SK-N-SH (cell line): ENCODE data around the gene NYAP1. TPM values are rescaled to one million over a fixed set of nuclear protein-coding genes. Genes with fewer than 3 reads are reported as not detected.
"Not testable (repeated sequence)": the region's sequence is repeated elsewhere in the genome, so short reads cannot be mapped to it uniquely, and the experiment has no call there.

Experiments used
- CTCF ChIA-PET: fragments of 300-600, 350-600 bp; formaldehyde crosslinking; extraction: SDS; loops from one replicate; lab custom pipeline; 2021; lab: Yijun Ruan, JAX
- POLR2A ChIA-PET: fragments of 350-600 bp; sonication (Branson Sonifier 250); formaldehyde crosslinking; extraction: SDS; loops from one replicate; lab custom pipeline; 2020; ENCODE audit warnings: antibody characterized with exemption, inconsistent platforms; lab: Yijun Ruan, JAX
- DNase-seq: peaks from one replicate; pipeline ENCODE4 v3.0.0; 2012
- H2AFZ ChIP-seq: fragments of 200-600 bp; sonication (generic); 2 replicates; pipeline ENCODE4 v1.8.1; 2016; ENCODE audit warnings: antibody characterized with exemption, mild to moderate bottlenecking, low read depth
- H3F3A ChIP-seq: fragments of 200-600 bp; sonication (generic); replicated peaks from 2 replicates; pipeline ENCODE3; 2016; ENCODE audit warnings: antibody characterized with exemption, mild to moderate bottlenecking; ENCODE audit not compliant: insufficient read depth
- H3K27ac ChIP-seq, 2 experiments: fragments of 200-500 bp in 1 of 2; fragments of 200-600 bp in 1 of 2; sonication (Bioruptor generic) in 1 of 2; sonication (generic), shearing (Covaris generic) in 1 of 2; 2 replicates each; pipeline versions ENCODE4 v1.5.1 to v1.6.1; 2014 to 2016; ENCODE audit warnings: low read depth in 2 of 2, inconsistent platforms in 1 of 2, low read length in 1 of 2, mild to moderate bottlenecking in 1 of 2, mixed read lengths in 1 of 2
- H3K27me3 ChIP-seq: fragments of 200-600 bp; sonication (generic), shearing (Covaris generic); 2 replicates; pipeline ENCODE4 v1.6.1; 2016; ENCODE audit warnings: mixed run types; ENCODE audit not compliant: insufficient read depth
- H3K36me3 ChIP-seq, 2 experiments: fragments of 200-500 bp in 1 of 2; fragments of 200-600 bp in 1 of 2; sonication (Bioruptor generic) in 1 of 2; sonication (generic) in 1 of 2; replicated peaks in 1 of 2; 2 replicates each; pipeline versions ENCODE3 to v1.5.1; 2014 to 2016; ENCODE audit warnings: low read length in 1 of 2, mild to moderate bottlenecking in 1 of 2; ENCODE audit not compliant: insufficient read depth in 2 of 2, control insufficient read depth in 1 of 2
- H3K4me1 ChIP-seq, 2 experiments: fragments of 200-500 bp in 1 of 2; fragments of 200-600 bp in 1 of 2; sonication (Bioruptor generic) in 1 of 2; sonication (generic), shearing (Covaris generic) in 1 of 2; 2 replicates each; pipeline versions ENCODE4 v1.5.1 to v1.6.1; 2014 to 2016; ENCODE audit warnings: low read depth in 1 of 2, low read length in 1 of 2, mixed run types in 1 of 2; ENCODE audit not compliant: insufficient read depth in 2 of 2, control insufficient read depth in 1 of 2
- H3K4me2 ChIP-seq: fragments of 200-600 bp; sonication (generic), shearing (Covaris generic); 2 replicates; pipeline ENCODE4 v1.6.1; 2017; ENCODE audit warnings: mixed run types
- H3K4me3 ChIP-seq, 2 experiments: fragments of 200-500 bp in 1 of 2; fragments of 200-600 bp in 1 of 2; sonication (Bioruptor generic) in 1 of 2; sonication (generic), shearing (Covaris generic) in 1 of 2; 2 replicates each; pipeline versions ENCODE4 v1.5.1 to v1.8.1; 2014 to 2016; ENCODE audit warnings: low read depth in 2 of 2, inconsistent platforms in 1 of 2, low read length in 1 of 2, mild to moderate bottlenecking in 1 of 2, mixed read lengths in 1 of 2, moderate library complexity in 1 of 2
- H3K79me2 ChIP-seq: fragments of 200-600 bp; sonication (generic); 2 replicates; pipeline ENCODE4 v1.8.1; 2017; ENCODE audit warnings: mild to moderate bottlenecking; ENCODE audit not compliant: insufficient read depth
- H3K9ac ChIP-seq: fragments of 200-600 bp; sonication (generic); 2 replicates; pipeline ENCODE4 v1.6.1; 2017; ENCODE audit warnings: mixed run types
- H3K9me2 ChIP-seq: fragments of 200-600 bp; sonication (generic); 2 replicates; pipeline ENCODE4 v1.6.1; 2017; ENCODE audit warnings: mixed run types
- H3K9me3 ChIP-seq: fragments of 200-600 bp; sonication (generic); 2 replicates; pipeline ENCODE4 v1.6.1; 2017; ENCODE audit warnings: mixed run types, mild to moderate bottlenecking, moderate library complexity
- H4K20me1 ChIP-seq: fragments of 200-600 bp; sonication (generic); 2 replicates; pipeline ENCODE4 v1.6.1; 2017; ENCODE audit warnings: mild to moderate bottlenecking, mixed run types; ENCODE audit not compliant: insufficient read depth
- EP300 ChIP-seq, 2 experiments: IDR thresholded peaks; 2 replicates each; pipeline versions ENCODE4 v1.4.0 to v1.6.1; 2012; ENCODE audit warnings: borderline replicate concordance in 1 of 2, low read depth in 1 of 2, low read length in 1 of 2
- JUND ChIP-seq: IDR thresholded peaks from 2 replicates; pipeline ENCODE4 v1.4.0; 2012
- TCF12 ChIP-seq: IDR thresholded peaks from 2 replicates; pipeline ENCODE4 v1.4.0; 2012
- WGBS: methylation state at CpG from one replicate; pipeline ENCODE4 v1.1.6; 2017; ENCODE audit warnings: low lambda C conversion rate; 5-methylcytosine and 5-hydroxymethylcytosine counted together
- polyA plus RNA-seq, 3 experiments: library from polyadenylated mRNA; depleted of rRNA; stranded (reverse); fragments of >200 nt; gene quantifications; 2 replicates each; pipeline ENCODE4 v1.2.3, GENCODE V29; 2012
- TF ChIP-seq, protein P1 (sequence below): fragments of 150-350 bp; IDR thresholded peaks from 2 replicates; pipeline ENCODE4 v1.6.1; 2017; ENCODE audit warnings: antibody characterized with exemption, low read length, low read depth, borderline replicate concordance
- TF ChIP-seq, protein P2 (sequence below): fragments of 150-350 bp; IDR thresholded peaks from 2 replicates; pipeline ENCODE4 v1.6.1; 2016; ENCODE audit warnings: mild to moderate bottlenecking, low read depth, low read length

The NYAP1 gene
- polyA plus RNA-seq, 1 of the 3 experiments (the other 2 are of a cell fraction) = 6.0 TPM

DNA sequence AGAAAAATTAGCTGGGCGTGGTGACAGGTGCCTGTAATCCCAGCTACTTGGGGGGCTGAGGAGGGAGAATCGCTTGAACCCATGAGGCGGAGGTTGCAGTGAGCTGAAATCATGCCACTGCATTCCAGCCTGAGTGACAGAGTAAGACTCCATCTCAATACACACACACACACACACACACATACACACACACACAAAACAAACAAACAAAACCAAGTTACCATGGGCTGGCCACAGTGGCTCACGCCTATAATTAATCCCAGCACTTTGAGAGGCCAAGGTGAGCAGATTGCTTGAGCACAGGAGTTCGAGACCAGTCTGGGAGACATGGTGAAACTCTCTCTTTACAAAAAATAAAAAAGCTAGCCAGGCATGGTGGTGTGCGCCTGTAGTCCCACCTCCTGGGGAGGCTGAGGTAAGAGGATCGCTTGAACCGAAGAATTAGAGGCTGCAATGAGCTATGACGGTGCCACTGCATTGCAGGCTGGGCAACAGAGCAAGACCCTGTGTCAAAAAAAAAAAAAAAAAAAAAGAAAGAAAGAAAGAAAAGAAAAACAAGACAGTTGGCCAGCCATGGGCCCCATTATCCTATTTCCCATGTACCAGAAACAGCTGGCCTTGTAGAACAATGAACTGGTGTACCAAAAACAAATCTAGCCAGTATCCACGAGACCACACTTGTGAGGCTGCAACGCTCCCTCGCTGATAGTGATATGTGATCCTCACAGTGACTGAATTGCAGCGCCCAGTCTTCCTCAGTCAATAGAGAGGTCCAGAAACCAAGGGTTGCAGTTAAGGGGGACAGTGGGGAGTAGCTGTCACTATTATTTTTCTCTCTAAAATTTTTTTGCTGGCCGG is 48.7 kb downstream of the NYAP1 start:
- H3K9me2 ChIP-seq = no peaks in the 10 kb centered on the region
- no peak overlapping the region for H2AFZ ChIP-seq
- no peaks in the 10 kb centered on the region for H3F3A ChIP-seq
- H3K4me3 ChIP-seq = no peak overlapping the region
- no peaks in the 10 kb centered on the region for H3K9me3 ChIP-seq
- H3K79me2 ChIP-seq = no peaks in the 10 kb centered on the region
- H4K20me1 ChIP-seq = no peaks in the 10 kb centered on the region
- H3K4me2 ChIP-seq = no peak overlapping the region
- no peaks in the 10 kb centered on the region for H3K36me3 ChIP-seq
- TF ChIP-seq, protein P1, sequence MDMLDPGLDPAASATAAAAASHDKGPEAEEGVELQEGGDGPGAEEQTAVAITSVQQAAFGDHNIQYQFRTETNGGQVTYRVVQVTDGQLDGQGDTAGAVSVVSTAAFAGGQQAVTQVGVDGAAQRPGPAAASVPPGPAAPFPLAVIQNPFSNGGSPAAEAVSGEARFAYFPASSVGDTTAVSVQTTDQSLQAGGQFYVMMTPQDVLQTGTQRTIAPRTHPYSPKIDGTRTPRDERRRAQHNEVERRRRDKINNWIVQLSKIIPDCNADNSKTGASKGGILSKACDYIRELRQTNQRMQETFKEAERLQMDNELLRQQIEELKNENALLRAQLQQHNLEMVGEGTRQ = no peak
- TF ChIP-seq TCF12 = no peak
- no peak for TF ChIP-seq EP300 (IDR thresholded peaks at IDR 0.05; ENCODE audit: borderline replicate concordance in 1 of 2, low read depth in 1 of 2, low read length in 1 of 2)
- no peak for TF ChIP-seq JUND
- TF ChIP-seq, protein P2, sequence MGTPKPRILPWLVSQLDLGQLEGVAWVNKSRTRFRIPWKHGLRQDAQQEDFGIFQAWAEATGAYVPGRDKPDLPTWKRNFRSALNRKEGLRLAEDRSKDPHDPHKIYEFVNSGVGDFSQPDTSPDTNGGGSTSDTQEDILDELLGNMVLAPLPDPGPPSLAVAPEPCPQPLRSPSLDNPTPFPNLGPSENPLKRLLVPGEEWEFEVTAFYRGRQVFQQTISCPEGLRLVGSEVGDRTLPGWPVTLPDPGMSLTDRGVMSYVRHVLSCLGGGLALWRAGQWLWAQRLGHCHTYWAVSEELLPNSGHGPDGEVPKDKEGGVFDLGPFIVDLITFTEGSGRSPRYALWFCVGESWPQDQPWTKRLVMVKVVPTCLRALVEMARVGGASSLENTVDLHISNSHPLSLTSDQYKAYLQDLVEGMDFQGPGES = no peak
- no peak for DNase-seq
- WGBS = 85% methylated on average over 14 of the region's 14 CpGs
- ChIA-PET POLR2A (interaction anchor here (1.1 kb wide), 1 partner anchor 42 kb away, joined by 3 read pairs; no protein-coding TSS in a partner anchor), CTCF (interaction anchor here (1.1 to 19.1 kb wide), 5 partner anchors 13 to 66 kb away, joined by 3 to 353 read pairs (median 4); no protein-coding TSS in a partner anchor)
- H3K4me1 ChIP-seq = no peaks in the 10 kb centered on the region
- H3K9ac ChIP-seq = no peak overlapping the region
- no peaks in the 10 kb centered on the region for H3K27me3 ChIP-seq
- no peak overlapping the region for H3K27ac ChIP-seq

DNA sequence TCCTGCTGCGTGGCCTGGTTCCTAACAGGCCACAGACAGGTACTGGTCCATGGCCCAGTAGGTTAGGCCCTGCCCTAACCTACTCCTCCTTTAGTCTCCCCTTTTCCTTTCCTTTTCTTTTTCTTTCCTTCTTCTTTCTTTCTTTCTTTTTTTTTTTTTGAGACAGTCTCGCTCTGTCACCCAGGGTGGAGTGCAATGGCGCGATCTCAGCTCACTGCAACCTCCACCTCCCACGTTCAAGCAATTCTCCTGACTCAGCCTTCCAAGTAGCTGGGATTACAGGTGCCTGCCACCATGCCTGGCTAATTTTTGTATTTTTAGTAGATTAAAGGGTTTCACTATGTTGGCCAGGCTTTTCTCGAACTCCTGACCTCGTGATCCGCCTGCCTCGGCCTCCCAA is 52.3 kb downstream of the NYAP1 start:
- H3K36me3 ChIP-seq, H3K4me3 ChIP-seq, H3F3A ChIP-seq, H3K27ac ChIP-seq, H2AFZ ChIP-seq, H3K27me3 ChIP-seq, H4K20me1 ChIP-seq, H3K79me2 ChIP-seq, H3K9ac ChIP-seq, H3K9me2 ChIP-seq, H3K4me2 ChIP-seq, POLR2A ChIA-PET, H3K9me3 ChIP-seq, DNase-seq: not testable (repeated sequence)
- WGBS = 83% methylated on average over 9 of the region's 9 CpGs
- CTCF ChIA-PET = interaction anchor here (0.8 to 19.1 kb wide), 5 partner anchors 10 to 170 kb away, joined by 3 to 353 read pairs (median 5); partner anchors contain the start of gene POP7
- H3K4me1 ChIP-seq = peaks cover 0 to 11% of the 10 kb centered on the region in 2 experiments; a peak in 2 of 4 replicates

DNA sequence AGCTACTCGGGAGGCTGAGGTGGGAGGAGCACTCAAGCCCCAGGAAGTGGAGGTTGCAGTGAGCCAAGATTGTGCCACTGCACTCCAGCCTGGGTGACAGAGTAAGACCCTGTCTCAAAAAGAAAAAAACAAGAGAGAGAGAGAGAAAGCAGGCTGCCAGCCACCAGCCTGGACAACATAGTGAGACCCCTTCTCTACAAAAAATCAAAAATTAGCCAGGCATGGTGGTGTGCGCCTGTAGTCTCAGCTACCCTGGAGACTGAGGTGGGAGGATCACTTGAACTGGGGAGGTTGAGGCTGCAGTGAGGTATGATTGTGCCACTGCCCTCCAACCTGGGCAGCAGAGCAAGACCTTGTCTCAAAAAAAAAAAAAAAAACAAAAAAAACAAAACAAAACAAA is 53.0 kb downstream of the NYAP1 start:
- H3K36me3 ChIP-seq, POLR2A ChIA-PET: not testable (repeated sequence)
- CTCF ChIA-PET = interaction anchor here (2.8 to 19.1 kb wide), 2 partner anchors 24 to 68 kb away, joined by 13 to 353 read pairs; no protein-coding TSS in a partner anchor

More for the DNA sequence above, 53.0 kb downstream of the NYAP1 start:
- not testable (repeated sequence) for H4K20me1 ChIP-seq, H3K4me3 ChIP-seq, H3K79me2 ChIP-seq, H3K9ac ChIP-seq, H3K27me3 ChIP-seq, H3K27ac ChIP-seq, H3K9me3 ChIP-seq, H3F3A ChIP-seq, DNase-seq, H3K4me2 ChIP-seq, H3K9me2 ChIP-seq, H2AFZ ChIP-seq
- WGBS = 89% methylated on average over 2 of the region's 2 CpGs
- peaks cover 0 to 11% of the 10 kb centered on the region in 2 experiments; a peak in 2 of 4 replicates for H3K4me1 ChIP-seq
